ENCODE results near the gene ACSL6. TPM values are rescaled to one million over a fixed set of nuclear protein-coding genes. Genes with fewer than 3 reads are reported as not detected.
"Not testable (repeated sequence)": the region's sequence is repeated elsewhere in the genome, so short reads cannot be mapped to it uniquely, and the experiment has no call there.

The ACSL6 gene
- total RNA-seq, 2 donors from 2014 or later = 0.58 to 0.59 TPM

DNA sequence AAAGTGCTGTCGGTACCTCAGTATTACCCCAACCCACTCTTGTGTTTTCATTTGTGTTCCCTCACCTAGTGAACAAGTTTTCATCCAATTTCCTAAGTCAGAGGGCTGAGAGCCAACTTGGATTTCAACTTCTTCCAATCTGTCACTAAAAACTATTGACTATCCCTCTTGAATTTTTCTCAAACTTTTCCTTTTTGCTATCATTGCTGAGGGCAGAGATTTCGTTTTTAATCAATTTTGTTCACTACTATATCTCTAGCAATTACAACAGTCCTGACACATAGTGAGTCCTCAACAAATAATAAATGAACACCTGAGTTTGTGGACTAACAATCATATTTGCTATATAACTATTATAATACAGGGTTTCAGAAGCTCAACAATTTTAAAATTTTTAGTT is 95.0 kb downstream of the ACSL6 start:
- ATAC-seq (no peak), DNase-seq (no peak)
- intact Hi-C loops (cut with DNase I, micrococcal nuclease) = no loop called here

GRCh38 chr5:131914472-131914871 is 97.0 kb downstream of the ACSL6 start:
- DNase-seq (no peak), ATAC-seq (no peak)
- intact Hi-C loops (cut with DNase I, micrococcal nuclease) = no loop called here

DNA sequence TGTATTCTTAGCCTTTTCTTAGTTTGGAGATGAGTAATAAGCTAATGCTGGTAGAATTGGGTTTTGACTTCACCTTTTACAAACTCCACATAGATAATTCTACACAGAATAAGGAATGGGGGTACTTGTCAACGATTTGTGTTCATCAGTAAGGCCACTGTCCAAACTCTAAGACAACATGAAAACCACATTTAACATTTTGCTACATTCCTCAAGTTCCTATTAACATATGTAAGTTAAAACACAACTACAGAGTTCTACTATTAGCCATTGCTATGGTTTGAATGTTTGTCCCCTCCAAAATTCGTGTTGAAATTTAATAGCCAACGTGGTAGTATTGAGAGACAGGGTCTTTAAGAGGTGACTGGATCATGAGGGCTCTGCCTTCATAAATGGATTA is 97.9 kb downstream of the ACSL6 start:
- DNase-seq = no peak
- intact Hi-C loops (cut with DNase I, micrococcal nuclease) = no loop called here
- ATAC-seq = no peak

- DNase-seq (no peak), ATAC-seq (no peak)
- intact Hi-C loops (cut with DNase I, micrococcal nuclease) = no loop called here
Measured at GRCh38 chr5:131906668-131907067, 104.8 kb downstream of the ACSL6 start.

DNA sequence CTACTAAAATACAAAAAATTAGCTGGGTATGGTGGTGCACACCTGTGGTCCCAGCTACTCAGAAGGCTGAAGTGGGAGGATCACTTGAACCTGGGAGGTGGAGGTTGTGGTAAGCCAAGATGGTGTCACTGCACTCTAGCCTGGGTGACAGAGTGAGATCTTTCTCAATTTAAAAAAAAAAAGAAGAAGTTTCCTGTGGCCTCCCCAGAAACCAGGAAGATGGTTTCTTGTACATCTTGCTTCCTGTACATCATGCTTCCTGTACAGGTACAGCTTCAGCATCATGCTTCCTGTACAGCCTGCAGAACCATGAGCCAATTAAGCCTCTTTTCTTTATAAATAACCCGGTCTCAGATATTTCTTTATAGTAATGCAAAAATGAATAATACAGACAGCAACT is 109.2 kb downstream of the ACSL6 start:
- intact Hi-C loops (cut with DNase I, micrococcal nuclease); DNase-seq; ATAC-seq: not testable (repeated sequence)

Other genes with a start within 250 kb of the ACSL6 start
- gene FNIP1, start 214.6 kb downstream of the ACSL6 start, total RNA-seq = 10 to 100 TPM; 31.2 to 34.3 TPM
- not detected for gene MEIKIN, start 66.0 kb downstream of the ACSL6 start, total RNA-seq
- gene IL3, start 49.0 kb upstream of the ACSL6 start, total RNA-seq = not detected
- not detected for gene CSF2, start 62.1 kb upstream of the ACSL6 start, total RNA-seq
- gene P4HA2, start 216.2 kb upstream of the ACSL6 start, total RNA-seq = 10 to 100 TPM; 56.7 to 69.4 TPM
- gene PDLIM4, start 246.0 kb upstream of the ACSL6 start, total RNA-seq = 10 to 100 TPM in 1 of 2 donors, 1 to 10 TPM in 1; 1.5 to 11.9 TPM

All from left colon (tissue), 2 donors.